Measurements from ENCODE around the gene PRPF8.

PRPF8 gene

DNA sequence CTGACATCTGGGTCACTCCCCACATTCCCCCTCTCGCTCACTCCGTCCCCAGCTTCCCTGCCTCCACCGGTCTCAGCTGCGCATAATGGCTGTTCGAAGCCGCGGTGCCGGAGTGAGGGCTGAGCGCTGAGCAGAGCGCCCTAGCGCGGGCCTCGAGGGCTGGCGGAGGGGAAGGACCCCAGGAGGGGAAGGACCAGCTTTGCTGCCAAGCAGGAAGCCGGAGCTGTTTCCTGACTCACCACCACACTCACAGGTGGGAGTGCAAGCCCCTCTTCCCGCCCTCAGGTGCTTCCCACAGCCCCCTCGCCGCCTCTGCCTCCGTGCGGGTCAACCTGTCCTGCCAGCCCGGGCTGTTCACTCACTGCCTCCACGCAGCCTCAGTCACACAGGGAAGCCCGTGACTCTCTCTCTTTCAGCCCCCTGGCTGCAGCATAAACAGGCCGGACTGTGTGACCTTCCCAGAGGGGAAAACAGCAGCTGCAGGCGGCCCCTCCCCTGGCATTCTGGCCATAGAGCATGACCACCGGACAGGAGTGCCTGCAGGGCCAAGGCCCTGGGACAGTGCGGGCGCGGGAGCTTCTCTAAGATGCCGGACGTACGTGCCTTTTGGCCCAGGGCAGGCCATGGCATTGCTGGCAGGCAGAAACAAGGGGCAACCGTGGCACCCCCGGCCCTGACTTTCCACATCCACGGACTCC is 79.7 kb downstream of the PRPF8 start:
- H2AFZ ChIP-seq (ENCODE audit: low read length) = no peak overlapping the region
- H4K20me1 ChIP-seq (ENCODE audit: insufficient read depth, low read length) = no peaks in the 10 kb centered on the region
- no peak overlapping the region for H3K4me3 ChIP-seq (ENCODE audit: low read depth, low read length, poor library complexity, severe bottlenecking)
- H3K9me3 ChIP-seq (ENCODE audit: low read length) = peaks cover 10% of the 10 kb centered on the region; the same call in 1 of the 2 replicates
- H3K4me1 ChIP-seq (ENCODE audit: insufficient read depth, low read length, severe bottlenecking) = peaks cover 38% of the 10 kb centered on the region
- TF ChIP-seq EZH2 (IDR thresholded peaks at IDR 0.05; ENCODE audit: borderline replicate concordance, low read length) = no peak
- no peaks in the 10 kb centered on the region for H3K79me2 ChIP-seq (ENCODE audit: insufficient read depth, low read length)
- no peaks in the 10 kb centered on the region for H3K9me2 ChIP-seq (ENCODE audit: low read depth, low read length)
- no peaks in the 10 kb centered on the region for H3F3A ChIP-seq (ENCODE audit: insufficient read depth, low read length)
- H3K27ac ChIP-seq (ENCODE audit: low read depth, low read length, poor library complexity, severe bottlenecking) = no peak overlapping the region
- H3K36me3 ChIP-seq (ENCODE audit: insufficient read depth, low read length) = peaks cover 85% of the 10 kb centered on the region
- H3K4me2 ChIP-seq (ENCODE audit: low read length) = no peak overlapping the region
- H3K27me3 ChIP-seq (ENCODE audit: insufficient read depth, low read length) = no peaks in the 10 kb centered on the region
- no peak overlapping the region for H3K9ac ChIP-seq (ENCODE audit: low read length)

DNA sequence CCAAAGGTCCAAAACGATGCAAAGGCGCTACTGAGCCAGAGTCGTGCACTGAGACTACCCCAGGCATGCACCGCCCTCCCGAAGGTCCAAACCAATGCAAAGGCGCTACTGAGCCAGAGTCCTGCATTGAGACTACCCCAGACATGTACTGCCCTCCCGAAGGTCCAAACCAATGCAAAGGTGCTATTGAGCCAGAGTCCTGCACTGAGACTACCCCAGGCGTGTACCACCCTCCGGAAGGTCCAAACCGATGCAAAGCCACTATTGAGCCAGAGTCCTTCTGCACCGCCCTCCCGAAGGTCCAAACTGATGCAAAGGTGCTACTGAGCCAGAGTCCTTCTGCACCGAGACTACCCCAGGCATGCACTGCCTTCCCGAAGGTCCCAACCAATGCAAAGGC is 83.1 kb downstream of the PRPF8 start:
- Histone ChIP-seq H3K27me3 (ENCODE audit: insufficient read depth, low read length) (no peaks in the 10 kb centered on the region), H3K27ac (ENCODE audit: low read depth, low read length, poor library complexity, severe bottlenecking) (no peak overlapping the region), H3K4me3 (ENCODE audit: low read depth, low read length, poor library complexity, severe bottlenecking) (no peak overlapping the region), H3K79me2 (ENCODE audit: insufficient read depth, low read length) (no peaks in the 10 kb centered on the region), H3K9ac (ENCODE audit: low read length) (no peak overlapping the region), H4K20me1 (ENCODE audit: insufficient read depth, low read length) (no peaks in the 10 kb centered on the region), H3K36me3 (ENCODE audit: insufficient read depth, low read length) (peaks cover 76% of the 10 kb centered on the region), H2AFZ (ENCODE audit: low read length) (no peak overlapping the region), H3F3A (ENCODE audit: insufficient read depth, low read length) (no peaks in the 10 kb centered on the region), H3K9me3 (ENCODE audit: low read length) (peaks cover 10% of the 10 kb centered on the region; the same call in 1 of the 2 replicates), H3K4me2 (ENCODE audit: low read length) (no peak overlapping the region), H3K4me1 (ENCODE audit: insufficient read depth, low read length, severe bottlenecking) (peaks cover 9% of the 10 kb centered on the region), H3K9me2 (ENCODE audit: low read depth, low read length) (no peaks in the 10 kb centered on the region)
- no peak for TF ChIP-seq EZH2 (IDR thresholded peaks at IDR 0.05; ENCODE audit: borderline replicate concordance, low read length)
- TF ChIP-seq CTCF (IDR thresholded peaks at IDR 0.05; ENCODE audit: low read length) = no peak
